HEK293 (cell line): ENCODE results near the gene HYAL3.

ENCODE experiments used
- CTCF ChIA-PET: fragments of 350-600 bp; formaldehyde crosslinking; extraction: SDS; loops from one replicate; lab custom pipeline; 2021; ENCODE audit warnings: antibody characterized with exemption; lab: Yijun Ruan, JAX
- POLR2A ChIA-PET: fragments of 300-600 bp; formaldehyde crosslinking; extraction: SDS; loops from one replicate; lab custom pipeline; 2020; ENCODE audit warnings: antibody characterized with exemption, inconsistent platforms; lab: Yijun Ruan, JAX
- H3K27ac ChIP-seq: fragments of 200-500 bp; sonication (Bioruptor generic); 2 replicates; pipeline ENCODE4 v1.5.1; 2014; ENCODE audit warnings: low read depth, low read length, control low read depth, inconsistent platforms; ENCODE audit errors: extremely low read depth
- H3K36me3 ChIP-seq, 2 experiments: fragments of 200-500 bp in 1 of 2; sonication (Bioruptor generic) in 1 of 2; 1 replicate in 1 of 2; 2 replicates in 1 of 2; pipeline ENCODE4 v1.5.1; 2014 to 2017; ENCODE audit warnings: inconsistent platforms in 2 of 2, low read length in 2 of 2; ENCODE audit not compliant: control insufficient read depth in 2 of 2, insufficient read depth in 1 of 2
- H3K4me1 ChIP-seq: fragments of 200-500 bp; sonication (Bioruptor generic); 2 replicates; pipeline ENCODE4 v1.5.1; 2014; ENCODE audit warnings: mild to moderate bottlenecking, low read length, inconsistent platforms; ENCODE audit not compliant: control insufficient read depth, insufficient read depth
- H3K4me3 ChIP-seq: 2 replicates; pipeline ENCODE4 v1.5.1; 2011; ENCODE audit warnings: low read depth, mild to moderate bottlenecking, control low read depth, low read length, moderate library complexity
- H3K9me3 ChIP-seq: fragments of 200-500 bp; sonication (Bioruptor generic); 2 replicates; pipeline ENCODE4 v1.5.1; 2014; ENCODE audit warnings: low read depth, low read length, inconsistent platforms; ENCODE audit not compliant: control insufficient read depth, insufficient read depth
- HIC1 ChIP-seq: fragments of 450-650 bp; formaldehyde crosslinking; IDR thresholded peaks from 2 replicates; pipeline ENCODE4 v1.5.1; 2016; ENCODE audit warnings: missing biosample characterization, missing genetic modification characterization
- KLF16 ChIP-seq: fragments of 450-650 bp; formaldehyde crosslinking; IDR thresholded peaks from 2 replicates; pipeline ENCODE4 v1.5.1; 2017; ENCODE audit warnings: missing biosample characterization, missing genetic modification characterization
- KLF7 ChIP-seq: fragments of 450-650 bp; formaldehyde crosslinking; IDR thresholded peaks from 2 replicates; pipeline ENCODE4 v1.5.1; 2016; ENCODE audit warnings: missing biosample characterization, missing genetic modification characterization, borderline replicate concordance
- REPIN1 ChIP-seq: fragments of 450-650 bp; formaldehyde crosslinking; IDR thresholded peaks from 2 replicates; pipeline ENCODE4 v1.5.1; 2017; ENCODE audit warnings: missing biosample characterization, missing genetic modification characterization, low read depth
- SCRT2 ChIP-seq: fragments of 450-650 bp; formaldehyde crosslinking; IDR thresholded peaks from 2 replicates; pipeline ENCODE4 v1.5.1; 2016; ENCODE audit warnings: missing biosample characterization, missing genetic modification characterization
- TCF7L2 ChIP-seq: IDR thresholded peaks from 2 replicates; pipeline ENCODE4 v1.6.1; 2011; ENCODE audit warnings: low read depth, mild to moderate bottlenecking, inconsistent platforms, low read length, moderate library complexity, borderline replicate concordance
- TRIM28 ChIP-seq: IDR thresholded peaks from 2 replicates; pipeline ENCODE4 v1.6.1; 2011; ENCODE audit warnings: low read length, control low read depth, borderline replicate concordance
- ZBTB11 ChIP-seq: fragments of 450-650 bp; formaldehyde crosslinking; conservative IDR thresholded peaks from 2 replicates; pipeline ENCODE4 v1.5.1; 2016; ENCODE audit warnings: low read depth, missing biosample characterization, missing genetic modification characterization
- ZBTB20 ChIP-seq: fragments of 450-650 bp; formaldehyde crosslinking; IDR thresholded peaks from 2 replicates; pipeline ENCODE4 v1.5.1; 2016; ENCODE audit warnings: missing biosample characterization, missing genetic modification characterization
- ZNF114 ChIP-seq: fragments of 450-650 bp; formaldehyde crosslinking; IDR thresholded peaks from 2 replicates; pipeline ENCODE4 v1.5.0; 2017; ENCODE audit warnings: missing biosample characterization, missing genetic modification characterization
- ZNF18 ChIP-seq: fragments of 450-650 bp; formaldehyde crosslinking; IDR thresholded peaks from 2 replicates; pipeline ENCODE4 v1.5.1; 2016; ENCODE audit warnings: missing biosample characterization, missing genetic modification characterization
- ZNF221 ChIP-seq: fragments of 450-650 bp; formaldehyde crosslinking; IDR thresholded peaks from 2 replicates; pipeline ENCODE4 v1.5.1; 2017; ENCODE audit warnings: missing biosample characterization, missing genetic modification characterization, borderline replicate concordance
- ZNF223 ChIP-seq: fragments of 450-650 bp; formaldehyde crosslinking; IDR thresholded peaks from 2 replicates; pipeline ENCODE4 v1.5.1; 2016; ENCODE audit warnings: missing biosample characterization, missing genetic modification characterization
- ZNF311 ChIP-seq: fragments of 450-650 bp; formaldehyde crosslinking; IDR thresholded peaks from 2 replicates; pipeline ENCODE4 v1.5.1; 2017; ENCODE audit warnings: missing biosample characterization, missing genetic modification characterization, borderline replicate concordance
- ZNF335 ChIP-seq: fragments of 450-650 bp; formaldehyde crosslinking; conservative IDR thresholded peaks from 2 replicates; pipeline ENCODE4 v1.5.1; 2016; ENCODE audit warnings: missing biosample characterization, missing genetic modification characterization
- ZNF549 ChIP-seq: fragments of 450-650 bp; IDR thresholded peaks from 2 replicates; pipeline ENCODE4 v1.5.1; 2018; ENCODE audit warnings: missing biosample characterization, missing genetic modification characterization, mild to moderate bottlenecking, inconsistent platforms, moderate library complexity
- ZNF600 ChIP-seq: fragments of 450-650 bp; formaldehyde crosslinking; IDR thresholded peaks from 2 replicates; pipeline ENCODE4 v1.5.1; 2016; ENCODE audit warnings: missing biosample characterization, missing genetic modification characterization
- ZNF76 ChIP-seq: fragments of 450-650 bp; formaldehyde crosslinking; IDR thresholded peaks from 2 replicates; pipeline ENCODE4; 2016; ENCODE audit warnings: low read depth, missing biosample characterization, missing genetic modification characterization, borderline replicate concordance
- ZNF791 ChIP-seq: fragments of 450-650 bp; formaldehyde crosslinking; IDR thresholded peaks from 2 replicates; pipeline ENCODE4 v1.5.1; 2016; ENCODE audit warnings: missing biosample characterization, missing genetic modification characterization
- ZNF792 ChIP-seq: fragments of 450-650 bp; formaldehyde crosslinking; IDR thresholded peaks from 2 replicates; pipeline ENCODE4 v1.5.1; 2016; ENCODE audit warnings: missing biosample characterization, missing genetic modification characterization
- ZSCAN16 ChIP-seq: fragments of 450-650 bp; formaldehyde crosslinking; IDR thresholded peaks from 2 replicates; pipeline ENCODE4 v1.5.1; 2016; ENCODE audit warnings: missing biosample characterization, missing genetic modification characterization
- ZSCAN23 ChIP-seq: fragments of 450-650 bp; formaldehyde crosslinking; IDR thresholded peaks from 2 replicates; pipeline ENCODE4 v1.5.1; 2016; ENCODE audit warnings: missing biosample characterization, missing genetic modification characterization

The HYAL3 gene

GRCh38 chr3:50336452-50337174 is 37.4 kb upstream of the HYAL3 start:
- CTCF ChIA-PET, result interaction anchor here (0.7 to 2.6 kb wide), 9 partner anchors 8 to 206 kb away, joined by 3 to 13 read pairs (median 4); partner anchors contain the start of gene TUSC2
- no peak for TF ChIP-seq ZNF549 (tag by site-specific recombination)
- peak; percentile 97 for TF ChIP-seq ZNF223
- TF ChIP-seq REPIN1, result 0 out of 2 replicates have a peak, but pooled peaks have one; percentile 40
- no peak for TF ChIP-seq ZNF18
- TF ChIP-seq ZNF76 (tag by site-specific recombination), result 0 out of 2 replicates have a peak, but pooled peaks have one; percentile 13
- no peak; the same call in 1 of the 2 replicates for TF ChIP-seq ZNF792 (tag by site-specific recombination)
- TF ChIP-seq ZSCAN16 (tag by site-specific recombination), result 0 out of 2 replicates have a peak, but pooled peaks have one; percentile 26
- TF ChIP-seq ZBTB20 (tag by site-specific recombination), result peak; percentile 99
- 0 out of 2 replicates have a peak, but pooled peaks have one; percentile 17 for TF ChIP-seq ZBTB11 (tag by site-specific recombination)
- TF ChIP-seq ZNF335 (tag by site-specific recombination), result peak; percentile 35
- no peak for TF ChIP-seq TRIM28
- peak overlapping the region; percentile 88 for H3K27ac ChIP-seq
- peaks cover 3 to 35% of the 10 kb centered on the region in 2 experiments; a peak in 2 of 3 replicates for H3K36me3 ChIP-seq
- H3K9me3 ChIP-seq, result no peaks in the 10 kb centered on the region
- no peaks in the 10 kb centered on the region; the same call in 1 of the 2 replicates for H3K4me1 ChIP-seq
- peak overlapping the region; percentile 96 for H3K4me3 ChIP-seq
- POLR2A ChIA-PET, result interaction anchor here (0.6 to 2.7 kb wide), 26 partner anchors 8 to 1060 kb away, joined by 3 to 63 read pairs (median 6); partner anchors contain the start of genes CYB561D2, GNAI2, HEMK1 and HYAL2

- ChIA-PET POLR2A (interaction anchor here (0.9 to 2.2 kb wide), 2 partner anchors 35 to 70 kb away, joined by 3 to 4 read pairs; partner anchors contain the start of genes HYAL3 and NAA80), CTCF (interaction anchor here (1.0 to 1.6 kb wide), 2 partner anchors 11 to 209 kb away, joined by 4 to 5 read pairs; no protein-coding TSS in a partner anchor)
- H3K4me3 ChIP-seq, result no peak overlapping the region
These were observed 35.3 kb upstream of the HYAL3 start for GRCh38 chr3:50334339-50335075.

GRCh38 chr3:50333744-50334328 is 34.6 kb upstream of the HYAL3 start:
- Histone ChIP-seq H3K9me3 (no peaks in the 10 kb centered on the region), H3K4me3 (no peak overlapping the region), H3K36me3 (peaks cover 3 to 55% of the 10 kb centered on the region in 2 experiments), H3K4me1 (no peaks in the 10 kb centered on the region; the same call in 1 of the 2 replicates), H3K27ac (no peak overlapping the region)
- ChIA-PET CTCF (interaction anchor here (1.0 to 1.6 kb wide), 2 partner anchors 10 to 210 kb away, joined by 4 to 5 read pairs; no protein-coding TSS in a partner anchor), POLR2A (interaction anchor here (0.6 to 2.2 kb wide), 3 partner anchors 29 to 69 kb away, joined by 3 to 4 read pairs (median 3); partner anchors contain the start of genes HYAL3 and NAA80)
- no peak for TF ChIP-seq ZNF76 (tag by site-specific recombination)
- no peak for TF ChIP-seq HIC1 (tag by site-specific recombination)
- TF ChIP-seq KLF7 (tag by site-specific recombination), result no peak
- TF ChIP-seq ZSCAN23, result no peak
- no peak for TF ChIP-seq TCF7L2
- TF ChIP-seq ZNF114, result no peak
- no peak for TF ChIP-seq KLF16 (tag by site-specific recombination)
- no peak for TF ChIP-seq SCRT2 (tag by site-specific recombination)
- TF ChIP-seq ZNF311 (tag by site-specific recombination), result no peak
- no peak for TF ChIP-seq ZNF221 (tag by site-specific recombination)

More at GRCh38 chr3:50334339-50335075, 35.3 kb upstream of the HYAL3 start:
- H3K27ac ChIP-seq, result no peak overlapping the region
- H3K36me3 ChIP-seq, result peaks cover 3 to 51% of the 10 kb centered on the region in 2 experiments
- H3K9me3 ChIP-seq, result no peaks in the 10 kb centered on the region
- TF ChIP-seq ZNF600 (0 out of 2 replicates have a peak, but pooled peaks have one; percentile 11), ZNF791 (tag by site-specific recombination) (no peak)
- TF ChIP-seq, all 188 proteins: peak for 1
- no peaks in the 10 kb centered on the region; the same call in 1 of the 2 replicates for H3K4me1 ChIP-seq
